Measurements from ENCODE around the gene LRRFIP2.
"Not testable (repeated sequence)": the region's sequence is repeated elsewhere in the genome, so short reads cannot be mapped to it uniquely, and the experiment has no call there.

Gene LRRFIP2

GRCh38 chr3:37054370-37054769 is 120.0 kb downstream of the LRRFIP2 start:
- DNase-seq, result peak; percentile 40

- DNase-seq, result no peak
Measured at GRCh38 chr3:37053753-37054152, 120.6 kb downstream of the LRRFIP2 start.

- no peak for DNase-seq
Measured at GRCh38 chr3:37053337-37053736, 121.0 kb downstream of the LRRFIP2 start.

GRCh38 chr3:37052860-37053259 is 121.5 kb downstream of the LRRFIP2 start:
- no peak for DNase-seq

GRCh38 chr3:37050282-37050681 is 124.1 kb downstream of the LRRFIP2 start:
- DNase-seq, result no peak

GRCh38 chr3:37042712-37043111 is 131.7 kb downstream of the LRRFIP2 start:
- not testable (repeated sequence) for DNase-seq

- DNase-seq, result no peak
Measured at GRCh38 chr3:37041546-37042195, 132.7 kb downstream of the LRRFIP2 start.

GRCh38 chr3:37040231-37040630 is 134.2 kb downstream of the LRRFIP2 start:
- no peak for DNase-seq

- DNase-seq, result no peak
Measured at GRCh38 chr3:37039161-37039846, 135.1 kb downstream of the LRRFIP2 start.

GRCh38 chr3:37037352-37037751 is 137.0 kb downstream of the LRRFIP2 start:
- DNase-seq, result no peak

GRCh38 chr3:37032961-37033360 is 141.4 kb downstream of the LRRFIP2 start:
- no peak for DNase-seq

GRCh38 chr3:37031096-37031682 is 143.2 kb downstream of the LRRFIP2 start:
- DNase-seq, result no peak

GRCh38 chr3:37030588-37030987 is 143.8 kb downstream of the LRRFIP2 start:
- no peak for DNase-seq

- no peak for DNase-seq
Measured at GRCh38 chr3:37029516-37030163, 144.7 kb downstream of the LRRFIP2 start.

- DNase-seq, result no peak
Measured at GRCh38 chr3:37029111-37029510, 145.3 kb downstream of the LRRFIP2 start.

GRCh38 chr3:37028329-37028728 is 146.1 kb downstream of the LRRFIP2 start:
- DNase-seq, result peak; percentile 98

GRCh38 chr3:37026851-37027250 is 147.5 kb downstream of the LRRFIP2 start:
- DNase-seq, result no peak

- DNase-seq, result peak; percentile 85
Measured at GRCh38 chr3:37025561-37026335, 148.6 kb downstream of the LRRFIP2 start.

- DNase-seq, result peak; percentile 31
Measured at GRCh38 chr3:37024820-37025405, 149.5 kb downstream of the LRRFIP2 start.

- peak; percentile 63 for DNase-seq
Measured at GRCh38 chr3:37024092-37024491, 150.3 kb downstream of the LRRFIP2 start.

- DNase-seq, result no peak
Measured at GRCh38 chr3:37017683-37018082, 156.7 kb downstream of the LRRFIP2 start.

- no peak for DNase-seq
Measured at GRCh38 chr3:37016903-37017302, 157.5 kb downstream of the LRRFIP2 start.

- no peak for DNase-seq
Measured at GRCh38 chr3:37015642-37016041, 158.7 kb downstream of the LRRFIP2 start.

Measured in hematopoietic multipotent progenitor cell treated with erythropoietin and hydrocortisone succinate and interleukin-3 and kit ligand, for 8 days (in vitro differentiated cells).